ENCODE data around the gene COBL. TPM values are rescaled to one million over a fixed set of nuclear protein-coding genes. Genes with fewer than 3 reads are reported as not detected.

The COBL gene
- total and polyA plus RNA-seq, 2 of the 4 experiments (the other 2 are of a cell fraction), result under 0.01 TPM; not detected in 1

GRCh38 chr7:51175992-51176388, 140.6 kb downstream of the COBL start:
- Histone ChIP-seq H2AK5ac (ENCODE audit: low read depth, low read length) (no peak overlapping the region), H4K20me1 (ENCODE audit: insufficient read depth, low read length) (no peaks in the 10 kb centered on the region), H3K23ac (ENCODE audit: low read depth, low read length) (no peak overlapping the region), H3K4me3 (ENCODE audit: insufficient read depth, low read depth, low read length) (no peak overlapping the region), H4K8ac (ENCODE audit: low read depth in 2 of 2, low read length in 2 of 2) (no peak overlapping the region), H3K79me1 (ENCODE audit: low read depth in 1 of 2, low read length in 2 of 2) (no peaks in the 10 kb centered on the region), H4K5ac (ENCODE audit: low read depth, low read length) (no peak overlapping the region), H3K14ac (replicated peaks; ENCODE audit: low read depth, low read length) (no peak overlapping the region), H3K4me2 (ENCODE audit: low read depth, low read length) (no peak overlapping the region), H3K9ac (ENCODE audit: low read depth, low read length) (no peak overlapping the region), H2BK20ac (ENCODE audit: low read depth, low read length) (no peak overlapping the region), H3K36me3 (ENCODE audit: control insufficient read depth, insufficient read depth, low read length) (no peaks in the 10 kb centered on the region), H3K18ac (ENCODE audit: low read depth, low read length) (no peak overlapping the region), H2BK15ac (ENCODE audit: low read depth, low read length) (no peak overlapping the region), H2BK5ac (ENCODE audit: low read depth, low read length, poor library complexity, severe bottlenecking) (no peak overlapping the region), H4K91ac (ENCODE audit: insufficient read depth, low read depth, low read length) (no peak overlapping the region), H3K9me3 (ENCODE audit: control insufficient read depth, insufficient read depth, low read length) (no peaks in the 10 kb centered on the region), H2AFZ (replicated peaks; ENCODE audit: low read length, poor library complexity) (no peak overlapping the region), H3K56ac (ENCODE audit: extremely low read depth, insufficient read depth, low read length) (no peak overlapping the region), H3K4ac (ENCODE audit: low read depth, low read length) (no peak overlapping the region), H2AK9ac (replicated peaks; ENCODE audit: low read depth, low read length, poor library complexity) (no peak overlapping the region), H3K9me1 (ENCODE audit: insufficient read depth, low read length) (no peaks in the 10 kb centered on the region), H3K27ac (ENCODE audit: insufficient read depth, low read length) (no peak overlapping the region), H3K27me3 (ENCODE audit: control insufficient read depth, insufficient read depth, low read length) (no peaks in the 10 kb centered on the region; the same call in 1 of the 2 replicates), H2BK120ac (ENCODE audit: low read depth, low read length) (no peak overlapping the region), H3K4me1 (ENCODE audit: control insufficient read depth, insufficient read depth, low read length) (no peaks in the 10 kb centered on the region)
- no peak for ATAC-seq (ENCODE audit: low read depth)
- intact Hi-C loops (cut with micrococcal nuclease) (no loop called here), in situ Hi-C loops (cut with MboI; ENCODE audit: low sequenced_read_pairs) (no loop called here), dilution Hi-C loops (cut with HindIII; ENCODE audit: low sequenced_read_pairs, unreplicated experiment) (no loop called here)
- BruUV-seq (replicated peaks), result no TSS peak
- no CpG with 5 or more reads among the region's 3 CpGs for WGBS, 2 experiments (ENCODE audit: extremely low coverage in 2 of 2, insufficient read length in 1 of 2)
- no peak for TF ChIP-seq MAFK (IDR thresholded peaks at IDR 0.05; ENCODE audit: low read depth, low read length)
- TF ChIP-seq CTCF (conservative IDR thresholded peaks at IDR 0.05; ENCODE audit: low read depth, low read length), result no peak
- TF ChIP-seq ELK1 (IDR thresholded peaks at IDR 0.05; ENCODE audit: borderline replicate concordance, low read depth, low read length), result no peak
- no peak for TF ChIP-seq RAD21 (IDR thresholded peaks at IDR 0.05; ENCODE audit: low read length)
- TF ChIP-seq MXI1 (IDR thresholded peaks at IDR 0.05; ENCODE audit: borderline replicate concordance, low read depth, low read length), result no peak
- no peak for TF ChIP-seq NFE2L2 (IDR thresholded peaks at IDR 0.05; ENCODE audit: low read depth, low read length)
- TF ChIP-seq CEBPB (IDR thresholded peaks at IDR 0.05; ENCODE audit: low read depth, low read length), result no peak
- TF ChIP-seq FOS (IDR thresholded peaks at IDR 0.05; ENCODE audit: low read depth, low read length), result no peak
- DNase-seq, result no peak
- CTCF ChIA-PET, result interaction anchor here (2.5 kb wide), 1 partner anchor 13 kb away, joined by 10 read pairs; no protein-coding TSS in a partner anchor
- POLR2A ChIA-PET (ENCODE audit: unreplicated experiment), result no interaction called here

Data from IMR-90 (cell line).